Activated naive CD4-positive, alpha-beta T cell treated with Interleukin-2 at 50 U/mL for 16 hours (primary cell): ENCODE results near the gene SLITRK1.

Source experiments
- DNase-seq: peaks from one replicate; pipeline ENCODE4 v3.0.0-alpha.2; 2020

The SLITRK1 gene, protein sequence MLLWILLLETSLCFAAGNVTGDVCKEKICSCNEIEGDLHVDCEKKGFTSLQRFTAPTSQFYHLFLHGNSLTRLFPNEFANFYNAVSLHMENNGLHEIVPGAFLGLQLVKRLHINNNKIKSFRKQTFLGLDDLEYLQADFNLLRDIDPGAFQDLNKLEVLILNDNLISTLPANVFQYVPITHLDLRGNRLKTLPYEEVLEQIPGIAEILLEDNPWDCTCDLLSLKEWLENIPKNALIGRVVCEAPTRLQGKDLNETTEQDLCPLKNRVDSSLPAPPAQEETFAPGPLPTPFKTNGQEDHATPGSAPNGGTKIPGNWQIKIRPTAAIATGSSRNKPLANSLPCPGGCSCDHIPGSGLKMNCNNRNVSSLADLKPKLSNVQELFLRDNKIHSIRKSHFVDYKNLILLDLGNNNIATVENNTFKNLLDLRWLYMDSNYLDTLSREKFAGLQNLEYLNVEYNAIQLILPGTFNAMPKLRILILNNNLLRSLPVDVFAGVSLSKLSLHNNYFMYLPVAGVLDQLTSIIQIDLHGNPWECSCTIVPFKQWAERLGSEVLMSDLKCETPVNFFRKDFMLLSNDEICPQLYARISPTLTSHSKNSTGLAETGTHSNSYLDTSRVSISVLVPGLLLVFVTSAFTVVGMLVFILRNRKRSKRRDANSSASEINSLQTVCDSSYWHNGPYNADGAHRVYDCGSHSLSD

GRCh38 chr13:83881917-83882605, at the start of gene SLITRK1:
Gene SLITRK1 (minus strand): TSS chr13:83882474. CDS start chr13:83881507, 967 bp downstream.
- DNase-seq: peak; percentile 14

GRCh38 chr13:83929157-83929556, 46.9 kb upstream of the SLITRK1 start:
- no peak for DNase-seq

GRCh38 chr13:83919775-83920174, 37.5 kb upstream of the SLITRK1 start:
- no peak for DNase-seq

DNA sequence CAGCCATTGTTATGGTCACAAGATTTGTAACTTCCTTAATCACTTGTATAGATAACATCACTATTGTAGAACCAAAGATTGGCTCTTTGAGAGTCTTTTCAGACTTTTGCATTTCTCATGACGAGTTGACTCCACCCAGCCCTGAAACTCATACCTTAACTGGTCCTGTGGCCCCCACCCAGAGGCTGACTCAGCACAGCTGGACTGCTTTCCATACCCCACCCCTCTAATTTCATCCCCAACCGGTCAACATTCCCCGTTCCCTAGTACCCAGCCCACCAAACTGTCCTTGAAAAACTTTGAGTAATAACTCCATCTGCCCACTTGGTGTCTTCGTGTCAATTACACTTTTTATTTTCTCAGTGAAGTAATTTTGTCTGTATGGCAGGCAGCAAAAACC, 32.1 kb upstream of the SLITRK1 start:
- DNase-seq: no peak

GRCh38 chr13:83907196-83907989, 25.1 kb upstream of the SLITRK1 start:
- no peak for DNase-seq

- DNase-seq: no peak
These were observed 24.1 kb upstream of the SLITRK1 start for GRCh38 chr13:83906240-83906820.

GRCh38 chr13:83905641-83906040, 23.4 kb upstream of the SLITRK1 start:
- peak; percentile 10 for DNase-seq

- no peak for DNase-seq
These were observed 13.8 kb upstream of the SLITRK1 start for GRCh38 chr13:83895994-83896580.

GRCh38 chr13:83890358-83890757, 8.1 kb upstream of the SLITRK1 start:
- DNase-seq: no peak

GRCh38 chr13:83884141-83884540, 1.9 kb upstream of the SLITRK1 start:
- no peak for DNase-seq

DNA sequence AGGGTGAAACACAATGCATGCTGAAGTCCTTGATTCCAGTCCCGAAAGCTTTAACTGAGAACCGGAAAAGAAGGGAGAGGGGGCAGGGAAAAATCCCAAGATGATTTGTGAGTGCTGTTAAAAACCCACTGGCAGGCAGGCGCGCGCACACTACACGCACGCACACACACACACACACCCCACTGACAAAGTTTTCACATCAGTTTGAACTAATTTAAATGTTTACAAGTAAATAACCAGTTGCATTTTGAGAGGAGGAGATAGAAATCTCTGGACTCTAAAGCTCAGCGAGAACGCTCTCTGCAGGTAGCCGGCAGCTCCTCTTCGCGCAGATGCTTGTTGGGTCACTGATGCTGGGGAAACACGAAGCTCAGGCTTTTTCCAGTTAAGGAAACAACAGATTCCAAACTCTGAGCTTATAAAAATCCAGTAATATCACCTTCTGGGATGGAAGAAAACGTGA, 818 bp upstream of the SLITRK1 start:
- no peak for DNase-seq

DNA sequence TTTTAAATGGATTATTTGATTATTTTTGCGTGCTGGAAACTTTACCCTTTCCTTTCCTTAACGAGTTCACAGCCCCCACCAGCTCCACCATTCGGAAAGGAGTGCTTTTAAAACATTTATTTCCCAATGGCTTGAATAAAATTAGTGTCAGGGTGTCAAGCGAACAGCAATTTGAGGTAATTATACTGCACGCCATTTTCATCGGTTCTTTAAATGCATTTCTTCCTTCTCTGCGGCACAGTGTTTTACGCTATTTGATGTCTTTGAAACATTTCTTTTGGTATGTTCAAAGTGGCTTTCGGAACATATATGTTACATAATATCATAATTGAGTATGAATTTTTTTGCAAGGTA, 309 bp upstream of the SLITRK1 start:
- DNase-seq: no peak

- no peak for DNase-seq
These were observed 1.1 kb downstream of the SLITRK1 start for GRCh38 chr13:83881140-83881684.

DNA sequence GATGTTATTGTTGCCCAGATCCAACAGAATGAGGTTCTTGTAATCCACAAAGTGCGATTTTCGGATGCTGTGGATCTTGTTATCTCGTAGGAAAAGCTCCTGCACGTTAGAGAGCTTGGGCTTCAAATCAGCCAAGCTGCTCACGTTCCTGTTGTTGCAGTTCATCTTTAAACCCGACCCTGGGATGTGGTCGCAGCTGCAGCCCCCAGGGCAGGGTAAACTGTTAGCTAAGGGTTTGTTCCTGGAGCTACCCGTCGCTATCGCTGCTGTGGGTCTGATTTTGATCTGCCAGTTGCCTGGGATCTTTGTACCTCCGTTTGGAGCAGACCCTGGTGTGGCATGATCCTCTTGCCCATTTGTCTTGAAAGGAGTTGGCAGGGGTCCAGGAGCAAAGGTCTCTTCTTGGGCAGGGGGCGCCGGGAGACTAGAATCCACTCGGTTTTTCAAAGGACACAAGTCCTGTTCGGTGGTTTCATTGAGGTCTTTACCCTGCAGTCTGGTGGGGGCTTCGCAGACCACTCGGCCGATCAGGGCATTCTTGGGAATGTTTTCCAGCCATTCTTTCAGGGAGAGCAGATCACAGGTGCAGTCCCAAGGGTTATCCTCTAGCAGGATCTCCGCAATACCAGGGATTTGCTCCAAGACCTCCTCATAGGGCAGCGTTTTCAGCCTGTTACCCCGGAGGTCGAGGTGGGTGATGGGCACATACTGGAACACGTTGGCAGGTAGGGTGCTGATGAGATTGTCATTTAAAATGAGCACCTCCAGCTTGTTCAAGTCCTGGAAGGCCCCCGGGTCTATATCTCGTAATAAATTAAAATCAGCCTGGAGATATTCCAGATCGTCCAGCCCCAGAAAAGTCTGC, 1.8 kb downstream of the SLITRK1 start:
- DNase-seq: no peak

DNA sequence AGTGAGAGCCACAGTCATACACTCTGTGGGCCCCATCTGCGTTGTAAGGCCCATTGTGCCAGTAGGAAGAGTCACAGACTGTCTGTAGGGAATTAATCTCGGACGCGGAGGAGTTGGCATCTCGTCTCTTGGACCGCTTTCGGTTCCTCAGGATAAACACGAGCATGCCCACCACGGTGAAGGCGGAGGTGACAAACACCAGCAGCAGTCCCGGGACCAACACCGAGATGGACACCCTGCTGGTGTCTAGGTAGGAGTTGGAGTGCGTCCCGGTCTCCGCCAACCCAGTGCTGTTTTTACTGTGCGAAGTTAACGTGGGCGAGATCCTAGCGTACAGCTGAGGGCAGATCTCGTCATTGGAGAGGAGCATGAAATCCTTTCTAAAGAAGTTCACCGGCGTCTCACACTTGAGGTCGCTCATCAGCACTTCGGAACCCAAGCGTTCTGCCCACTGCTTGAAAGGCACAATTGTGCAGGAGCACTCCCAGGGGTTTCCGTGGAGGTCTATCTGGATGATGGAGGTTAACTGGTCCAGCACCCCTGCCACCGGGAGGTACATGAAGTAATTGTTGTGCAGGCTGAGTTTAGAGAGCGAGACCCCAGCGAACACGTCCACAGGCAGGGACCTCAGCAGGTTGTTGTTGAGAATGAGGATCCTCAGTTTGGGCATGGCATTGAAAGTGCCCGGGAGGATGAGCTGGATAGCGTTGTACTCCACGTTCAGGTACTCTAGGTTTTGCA, 2.7 kb downstream of the SLITRK1 start:
- no peak for DNase-seq

DNA sequence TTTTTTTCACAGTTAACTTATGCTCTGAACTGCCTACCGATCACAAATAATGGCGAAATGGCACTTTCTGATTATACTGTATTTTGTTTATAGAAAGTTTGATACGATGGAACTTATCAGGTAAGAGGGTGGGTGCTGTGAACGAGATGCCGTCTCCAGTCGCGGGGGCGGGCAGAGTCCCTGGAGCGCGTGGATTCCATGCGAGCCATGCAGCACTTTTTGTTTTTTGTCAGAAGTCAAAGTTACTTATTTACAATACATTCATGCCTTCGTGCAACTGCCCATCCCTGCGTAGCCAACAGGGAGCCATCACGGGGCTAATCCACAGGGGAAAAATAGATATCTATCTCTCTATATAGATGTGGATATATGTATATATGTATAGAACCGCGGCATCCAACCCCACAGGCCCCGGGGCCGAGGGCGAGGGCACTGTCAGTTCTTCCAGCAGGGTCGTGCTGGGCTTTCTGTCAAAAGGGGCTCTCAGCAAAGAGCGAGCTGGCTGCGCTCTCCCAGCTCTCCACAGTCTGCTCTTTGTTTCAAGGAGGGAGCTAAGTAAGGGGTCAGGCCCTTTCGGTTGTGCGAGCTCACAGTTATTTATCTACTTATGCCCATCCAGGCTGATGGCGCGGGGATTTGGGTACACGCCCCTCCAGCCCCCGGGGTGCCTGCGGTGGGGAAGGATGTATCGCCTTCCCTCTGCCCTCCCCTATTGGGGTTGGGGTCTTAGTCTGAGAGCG, 3.4 kb downstream of the SLITRK1 start:
- no peak for DNase-seq

GRCh38 chr13:83877651-83878355, 4.5 kb downstream of the SLITRK1 start:
- DNase-seq: no peak

DNA sequence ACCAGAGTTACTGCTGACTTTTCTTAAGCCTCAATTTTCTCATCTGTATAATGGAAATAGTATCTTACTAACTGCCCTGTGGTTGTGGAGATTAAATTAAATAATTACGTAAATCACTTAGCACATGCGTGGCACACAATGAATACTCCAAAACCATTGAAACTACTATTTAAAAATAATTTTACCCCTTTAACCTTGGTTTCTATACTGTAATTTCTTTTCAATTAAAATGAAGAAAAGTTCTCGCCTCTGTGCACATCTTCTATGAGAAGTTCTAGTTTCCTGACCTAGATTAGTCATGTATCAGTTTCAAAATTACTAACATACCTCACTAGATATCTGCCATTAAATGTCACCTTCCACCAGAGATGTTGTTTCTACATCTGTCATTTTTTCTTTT, 5.7 kb downstream of the SLITRK1 start:
- no peak for DNase-seq

DNA sequence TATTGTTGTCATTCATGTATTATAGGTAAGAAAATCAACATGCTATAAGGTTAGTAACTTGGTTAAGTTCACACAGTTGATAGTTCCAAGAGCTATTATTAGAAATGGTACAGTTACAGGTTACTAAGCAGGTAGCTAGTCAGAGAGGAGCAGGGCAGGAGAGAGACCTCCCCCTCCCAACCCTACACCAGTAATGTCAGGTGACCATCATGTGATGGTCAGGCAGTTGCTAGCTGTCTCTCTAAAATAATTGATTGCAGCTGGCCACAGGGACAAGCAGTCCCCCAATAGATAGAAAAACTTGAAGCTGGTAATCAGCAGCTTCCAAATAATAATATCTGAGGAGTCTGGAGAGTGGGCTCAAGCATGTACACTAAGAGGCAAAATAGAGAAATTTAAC, 14.6 kb downstream of the SLITRK1 start:
- DNase-seq: no peak
